GM10248 (cell line): ENCODE results near the gene AP2S1.

Experiments
- CTCF ChIA-PET: fragments of 300-600 bp; sonication (Branson Sonifier 250); formaldehyde crosslinking; extraction: SDS; loops from one replicate; lab custom pipeline; 2021; ENCODE audit warnings: antibody characterized with exemption; lab: Yijun Ruan, JAX
- POLR2A ChIA-PET: fragments of 350-650 bp; sonication (Branson Sonifier 250); formaldehyde crosslinking; extraction: SDS; loops from one replicate; lab custom pipeline; 2020; ENCODE audit warnings: antibody characterized with exemption; lab: Yijun Ruan, JAX
- DNase-seq: peaks from one replicate; pipeline ENCODE4 v3.0.0; 2012; ENCODE audit errors: extremely low spot score
- CTCF ChIP-seq: IDR thresholded peaks from 2 replicates; pipeline ENCODE4 v1.5.1; 2012; ENCODE audit warnings: mild to moderate bottlenecking, low read depth; ENCODE audit errors: extremely low read depth, missing control alignments, control extremely low read depth

AP2S1 gene

GRCh38 chr19:46868025-46868802 lies 17.6 kb upstream of the AP2S1 start:
- no peak for DNase-seq
- CTCF ChIA-PET, result interaction anchor here (1.5 to 1.7 kb wide), 2 partner anchors 13 to 17 kb away, joined by 4 to 6 read pairs; no protein-coding TSS in a partner anchor
- TF ChIP-seq CTCF, result no peak
- POLR2A ChIA-PET, result interaction anchor here (0.6 kb wide), 1 partner anchor 31 kb away, joined by 5 read pairs; no protein-coding TSS in a partner anchor

- TF ChIP-seq CTCF, result no peak
- ChIA-PET POLR2A (no interaction called here), CTCF (interaction anchor here (1.2 kb wide), 1 partner anchor 146 kb away, joined by 3 read pairs; no protein-coding TSS in a partner anchor)
- DNase-seq, result no peak
These were observed 16.5 kb upstream of the AP2S1 start for GRCh38 chr19:46867170-46867569.

DNA sequence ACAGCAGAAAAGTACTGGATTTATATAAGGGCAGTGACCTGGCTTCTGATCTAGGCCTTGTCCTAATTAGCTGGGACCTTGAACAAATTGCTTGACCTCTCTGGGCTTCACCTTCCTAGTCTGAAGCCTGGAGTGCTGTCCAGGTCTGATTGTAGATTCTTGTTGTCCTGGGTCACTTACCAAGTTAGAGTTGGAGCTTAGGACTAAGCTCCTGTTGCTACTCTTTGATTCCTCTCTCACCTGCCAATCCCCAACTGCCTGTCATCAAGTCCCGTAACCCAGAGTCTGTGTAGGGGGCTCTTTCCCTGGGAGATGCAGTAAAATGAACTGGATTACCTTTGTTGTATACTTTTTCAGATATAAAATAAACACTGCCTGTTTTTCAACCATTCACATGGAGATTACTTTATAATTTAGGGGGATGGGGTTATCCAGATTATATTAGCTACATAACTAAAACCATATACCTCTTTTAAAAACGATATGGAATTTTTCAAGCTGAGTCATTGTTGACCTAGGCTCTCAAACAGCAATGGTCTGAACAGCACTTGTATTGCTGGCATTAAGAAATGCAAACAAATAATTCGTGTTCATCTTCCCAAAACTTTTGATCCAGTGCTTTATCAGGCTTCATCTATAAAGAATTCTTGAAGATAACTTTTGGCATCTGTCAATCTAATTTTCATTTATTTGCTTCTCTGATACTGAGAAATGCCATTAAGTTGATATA lies 15.9 kb upstream of the AP2S1 start:
- DNase-seq, result no peak
- POLR2A ChIA-PET, result no interaction called here
- no peak for TF ChIP-seq CTCF
- CTCF ChIA-PET, result interaction anchor here (0.7 to 1.2 kb wide), 3 partner anchors 30 to 147 kb away, joined by 3 to 4 read pairs (median 3); no protein-coding TSS in a partner anchor

DNA sequence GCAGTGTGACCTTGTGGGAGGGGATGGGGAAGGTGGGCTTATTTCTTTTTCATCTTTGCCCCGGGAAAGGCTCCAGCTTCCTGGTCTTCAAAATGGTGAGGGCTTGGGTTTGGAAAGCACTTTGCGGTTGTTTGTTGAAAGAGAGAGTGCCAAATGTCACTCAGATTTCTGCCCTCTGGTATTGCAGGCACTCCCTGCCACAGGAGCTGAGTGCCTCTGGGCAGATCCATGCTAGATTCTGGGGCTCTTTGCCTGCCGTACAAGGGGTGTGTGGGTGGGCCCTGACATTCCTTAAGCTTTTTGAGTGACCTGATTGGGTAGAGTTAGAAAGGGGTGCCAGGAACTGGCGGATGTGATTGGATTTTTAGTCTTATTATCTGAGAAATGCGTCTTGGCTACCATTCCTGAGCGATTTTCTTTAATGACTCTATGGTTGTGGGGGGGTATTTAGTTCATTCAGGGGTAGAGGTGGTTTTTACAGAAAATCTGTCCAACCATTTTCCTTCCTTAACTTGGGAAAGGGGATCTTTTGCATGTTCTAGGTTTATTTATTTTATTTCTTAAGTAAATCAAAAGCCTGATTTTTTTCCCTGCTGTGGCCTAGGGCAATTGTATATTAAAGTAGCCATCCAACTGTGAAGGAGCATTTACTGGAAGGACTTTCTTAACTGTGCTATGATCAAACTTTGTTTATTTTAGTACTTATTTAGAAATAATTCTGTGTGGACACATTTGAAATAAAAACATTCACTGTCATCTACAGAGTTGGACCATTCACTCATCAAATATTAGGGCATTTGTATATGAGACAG lies 13.4 kb upstream of the AP2S1 start:
- CTCF ChIA-PET, result interaction anchor here (1.4 to 2.3 kb wide), 2 partner anchors 74 to 127 kb away, joined by 3 to 7 read pairs; no protein-coding TSS in a partner anchor
- POLR2A ChIA-PET, result no interaction called here
- no peak for DNase-seq
- no peak for TF ChIP-seq CTCF

DNA sequence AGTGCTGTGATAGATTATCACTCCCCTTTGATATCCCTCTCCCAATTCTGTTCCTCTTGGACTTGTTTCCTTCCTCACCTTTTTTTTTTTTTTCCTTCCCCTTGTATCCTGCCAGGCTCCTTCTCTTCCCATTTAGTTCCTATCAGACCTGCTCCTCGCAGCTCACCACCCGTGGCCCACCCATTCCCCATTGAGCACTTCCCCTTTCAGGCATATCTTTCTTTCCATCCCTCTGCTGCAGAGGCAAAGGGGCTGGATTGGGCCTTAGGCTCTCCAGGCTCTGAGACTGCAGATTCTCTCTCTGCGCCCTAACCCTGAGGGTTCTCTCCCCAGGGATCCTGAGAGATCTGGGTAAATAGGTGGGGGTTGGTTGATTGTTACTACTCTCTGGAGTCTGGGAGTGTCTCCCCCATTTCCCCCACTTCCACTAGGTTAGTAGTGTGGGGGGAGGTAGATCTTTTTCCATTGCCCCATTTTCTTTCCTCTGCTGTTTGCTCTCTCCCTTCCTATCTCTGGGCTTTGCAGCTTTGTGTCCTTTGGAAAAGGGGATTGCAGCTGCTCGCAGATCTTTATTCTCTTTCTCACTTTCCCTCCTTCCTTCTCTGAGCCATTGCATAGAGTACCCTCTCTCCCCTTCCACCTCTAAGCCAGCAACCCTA lies 12.5 kb upstream of the AP2S1 start:
- no peak for DNase-seq
- no peak for TF ChIP-seq CTCF
- ChIA-PET POLR2A (interaction anchor here (0.7 kb wide), 1 partner anchor 96 kb away, joined by 3 read pairs; no protein-coding TSS in a partner anchor), CTCF (interaction anchor here (1.1 to 2.3 kb wide), 4 partner anchors 11 to 128 kb away, joined by 3 to 7 read pairs (median 4); partner anchors contain the start of gene AP2S1)
